Measurements from ENCODE around the gene BEGAIN. TPM values are rescaled to one million over a fixed set of nuclear protein-coding genes. Genes with fewer than 3 reads are reported as not detected.

Gene BEGAIN
- total and polyA plus RNA-seq, 2 donors (not counting 3 experiments of a cell fraction or from before 2014, with no cell fraction given), result 0.49 TPM; not detected in 1

DNA sequence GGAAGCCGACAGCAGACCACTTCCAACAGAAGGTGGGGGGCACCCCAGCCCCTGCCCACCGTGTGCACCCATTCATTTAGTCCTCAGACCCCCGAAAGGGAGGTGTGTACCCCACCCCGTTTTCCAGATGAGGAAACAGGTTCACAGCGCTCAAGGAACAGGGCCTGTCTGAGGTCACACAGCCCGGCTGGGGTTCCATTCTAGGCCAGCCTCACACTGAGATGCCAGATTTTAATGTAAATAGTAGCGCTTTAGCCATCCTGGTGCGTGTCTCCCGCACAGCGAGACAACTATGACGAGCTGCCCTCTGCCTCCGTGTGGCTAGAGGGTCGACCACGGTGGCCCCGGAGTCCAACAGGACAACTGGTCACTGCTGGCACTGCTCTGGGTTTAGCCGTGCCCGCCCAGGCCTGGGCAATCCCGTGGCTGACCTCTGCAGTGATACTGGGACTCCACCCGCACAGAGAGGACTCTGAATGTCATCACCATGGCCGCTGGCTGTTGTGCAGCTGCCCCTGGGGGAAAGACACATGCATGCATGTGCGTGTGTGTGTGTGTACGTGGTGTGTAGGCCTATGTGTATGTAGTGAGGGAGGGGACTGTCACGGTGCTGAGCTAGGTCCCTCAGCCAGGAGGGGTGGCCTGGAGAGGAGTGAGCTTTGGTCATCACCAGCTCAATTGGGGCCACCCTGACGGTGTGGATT, 31.6 kb downstream of the BEGAIN start:
- TF ChIP-seq POLR2A (IDR thresholded peaks at IDR 0.05; ENCODE audit: low read depth, low read length) (no peak), GATA2 (IDR thresholded peaks at IDR 0.05; ENCODE audit: insufficient read depth, insufficient read length, low read depth, low read length) (no peak), EZH2 (IDR thresholded peaks at IDR 0.05; ENCODE audit: borderline replicate concordance, low read depth, low read length, severe bottlenecking) (no peak), MYC (IDR thresholded peaks at IDR 0.05; ENCODE audit: low read depth, low read length) (no peak), POLR2AphosphoS5 (IDR thresholded peaks at IDR 0.05; ENCODE audit: insufficient read depth, low read depth, low read length) (no peak), JUN (IDR thresholded peaks at IDR 0.05; ENCODE audit: borderline replicate concordance, insufficient read depth, insufficient read length, low read depth) (no peak), FOS (IDR thresholded peaks at IDR 0.05; ENCODE audit: borderline replicate concordance, insufficient read depth, low read length) (no peak)
- TF ChIP-seq, protein P1, sequence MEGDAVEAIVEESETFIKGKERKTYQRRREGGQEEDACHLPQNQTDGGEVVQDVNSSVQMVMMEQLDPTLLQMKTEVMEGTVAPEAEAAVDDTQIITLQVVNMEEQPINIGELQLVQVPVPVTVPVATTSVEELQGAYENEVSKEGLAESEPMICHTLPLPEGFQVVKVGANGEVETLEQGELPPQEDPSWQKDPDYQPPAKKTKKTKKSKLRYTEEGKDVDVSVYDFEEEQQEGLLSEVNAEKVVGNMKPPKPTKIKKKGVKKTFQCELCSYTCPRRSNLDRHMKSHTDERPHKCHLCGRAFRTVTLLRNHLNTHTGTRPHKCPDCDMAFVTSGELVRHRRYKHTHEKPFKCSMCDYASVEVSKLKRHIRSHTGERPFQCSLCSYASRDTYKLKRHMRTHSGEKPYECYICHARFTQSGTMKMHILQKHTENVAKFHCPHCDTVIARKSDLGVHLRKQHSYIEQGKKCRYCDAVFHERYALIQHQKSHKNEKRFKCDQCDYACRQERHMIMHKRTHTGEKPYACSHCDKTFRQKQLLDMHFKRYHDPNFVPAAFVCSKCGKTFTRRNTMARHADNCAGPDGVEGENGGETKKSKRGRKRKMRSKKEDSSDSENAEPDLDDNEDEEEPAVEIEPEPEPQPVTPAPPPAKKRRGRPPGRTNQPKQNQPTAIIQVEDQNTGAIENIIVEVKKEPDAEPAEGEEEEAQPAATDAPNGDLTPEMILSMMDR (IDR thresholded peaks at IDR 0.05; ENCODE audit: extremely low read depth in 1 of 2, insufficient read depth in 1 of 2, low read depth in 1 of 2, low read length in 2 of 2), result no peak
- TF ChIP-seq, protein P2, sequence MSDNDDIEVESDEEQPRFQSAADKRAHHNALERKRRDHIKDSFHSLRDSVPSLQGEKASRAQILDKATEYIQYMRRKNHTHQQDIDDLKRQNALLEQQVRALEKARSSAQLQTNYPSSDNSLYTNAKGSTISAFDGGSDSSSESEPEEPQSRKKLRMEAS (IDR thresholded peaks at IDR 0.05; ENCODE audit: insufficient read depth, insufficient read length), result no peak
- Histone ChIP-seq H3K4me2 (ENCODE audit: insufficient read depth, low read length) (no peak overlapping the region), H3K4me1 (ENCODE audit: control insufficient read depth, extremely low read depth, insufficient read depth, low read length) (no peaks in the 10 kb centered on the region), H3K9ac (replicated peaks; ENCODE audit: extremely low read depth, insufficient read depth, low read length) (no peak overlapping the region), H3K36me3 (ENCODE audit: control insufficient read depth in 2 of 2, extremely low read depth in 1 of 2, insufficient read depth in 2 of 2, low read length in 2 of 2) (no peaks in the 10 kb centered on the region), H3K4me3 (replicated peaks in 1 of 3; ENCODE audit: insufficient read depth in 1 of 3, low read depth in 1 of 3, low read length in 3 of 3) (no peak overlapping the region), H3K79me2 (ENCODE audit: control insufficient read depth, insufficient read depth, low read length) (no peaks in the 10 kb centered on the region), H2AFZ (ENCODE audit: low read depth, low read length) (no peak overlapping the region), H3K9me1 (replicated peaks; ENCODE audit: control insufficient read depth, extremely low read depth, insufficient read depth, low read length) (no peaks in the 10 kb centered on the region), H3K27ac (ENCODE audit: insufficient read depth, low read depth, low read length) (no peak overlapping the region), H3K27me3 (ENCODE audit: control insufficient read depth in 2 of 2, insufficient read depth in 2 of 2, low read length in 2 of 2) (no peaks in the 10 kb centered on the region), H3K9me3 (replicated peaks; ENCODE audit: control insufficient read depth, insufficient read depth, low read length) (no peaks in the 10 kb centered on the region), H4K20me1 (replicated peaks; ENCODE audit: control insufficient read depth, extremely low read depth, insufficient read depth, low read length) (no peaks in the 10 kb centered on the region)
- POLR2A ChIA-PET, result no interaction called here
- FAIRE-seq, result no peak
- CTCF ChIA-PET, result interaction anchor here (0.9 to 1.1 kb wide), 2 partner anchors 9 to 15 kb away, joined by 3 to 5 read pairs; no protein-coding TSS in a partner anchor
- intact Hi-C loops (cut with micrococcal nuclease), result no loop called here
- DNase-seq (ENCODE audit: low read depth, low spot score), result no peak
- no TSS peak for BruUV-seq (replicated peaks)
- dilution Hi-C loops (cut with MboI; ENCODE audit: extremely low pct_ligation_motif_present, low sequenced_read_pairs), result no loop called here
